ENCODE measurements around the gene ZG16. TPM values are rescaled to one million over a fixed set of nuclear protein-coding genes. Genes with fewer than 3 reads are reported as not detected.

Gene ZG16
- total and polyA plus RNA-seq, 9 of the 15 experiments (the other 6 are each of a cell fraction or from before 2014, with no cell fraction given), result 0.04 TPM; not detected in 8

GRCh38 chr16:29806641-29807425, 28.8 kb downstream of the ZG16 start (continued):
- TF ChIP-seq ZNF518B (CRISPR knock-in tag; IDR thresholded peaks at IDR 0.05) (no peak), RHOXF2B (CRISPR knock-in tag; conservative IDR thresholded peaks at IDR 0.05) (no peak), ZNF592 (IDR thresholded peaks at IDR 0.05) (no peak), ZNF197 (CRISPR knock-in tag; IDR thresholded peaks at IDR 0.05; ENCODE audit: low read depth) (no peak), ZBTB26 (CRISPR knock-in tag; IDR thresholded peaks at IDR 0.05) (no peak), E2F6 (IDR thresholded peaks at IDR 0.05; ENCODE audit: borderline replicate concordance in 1 of 2, extremely low read depth in 1 of 2, insufficient read depth in 1 of 2, insufficient read length in 1 of 2, low read depth in 1 of 2, low read length in 1 of 2, poor library complexity in 1 of 2, severe bottlenecking in 1 of 2) (peak; percentile 73 to 91), RBM14 (IDR thresholded peaks at IDR 0.05; ENCODE audit: borderline replicate concordance, insufficient read depth, low read depth, low read length) (no peak), HES1 (IDR thresholded peaks at IDR 0.05; ENCODE audit: low read depth) (no peak), KAT2B (IDR thresholded peaks at IDR 0.05; ENCODE audit: low read depth, low read length) (no peak), CEBPZ (IDR thresholded peaks at IDR 0.05; ENCODE audit: borderline replicate concordance, low read depth, low read length) (no peak)
